ENCODE results near the gene WNT9B. TPM values are rescaled to one million over a fixed set of nuclear protein-coding genes. Genes with fewer than 3 reads are reported as not detected.

WNT9B gene
- total RNA-seq (not detected), total RNA-seq (0 to 0.14 (median 0) reads per million in 172 experiments)
- polyA plus RNA-seq (2013, experiment 1 of 2) = not detected
- not detected for polyA plus RNA-seq (2013, experiment 2 of 2)

- TF ChIP-seq CTCF (IDR thresholded peaks at IDR 0.05) = no peak
- DNase-seq (peak in 4 of 14 experiments; percentile 29 to 59 (median 40)), ATAC-seq (ENCODE audit: poor library complexity) (peak; percentile 46)
- intact Hi-C loops (cut with DNase I, micrococcal nuclease) = no loop called here
- H3K9me3 ChIP-seq (ENCODE audit: control insufficient read depth in 1 of 2, insufficient read depth in 1 of 2, low read length in 2 of 2) = peaks cover 0 to 11% of the 10 kb centered on the region in 2 experiments
- H3K4me3 Mint-ChIP-seq = peak within 1 kb of the TSS; percentile 62
- CTCF ChIA-PET = no interaction called here
- H3K36me3 ChIP-seq (ENCODE audit: insufficient read depth, low read length) = no peaks in the 10 kb centered on the region
- no peaks in the 10 kb centered on the region for H3K36me3 Mint-ChIP-seq (ENCODE audit: low read depth)
- POLR2A ChIA-PET = no interaction called here
- no peaks in the 10 kb centered on the region for H3K9me3 Mint-ChIP-seq
- H3K4me1 Mint-ChIP-seq (ENCODE audit: low read depth) = peaks cover 5% of the 10 kb centered on the region
- H3K27me3 Mint-ChIP-seq = peaks cover 91% of the 10 kb centered on the region
- peaks cover 12% of the 10 kb centered on the region for H3K4me1 ChIP-seq (ENCODE audit: insufficient read depth, low read length)
- peak within 1 kb of the TSS; percentile 22 for H3K4me3 ChIP-seq (ENCODE audit: low read length)
- H3K27me3 ChIP-seq (ENCODE audit: control insufficient read depth in 1 of 2, insufficient read depth in 2 of 2, low read length in 2 of 2) = peaks cover 52 to 57% of the 10 kb centered on the region in 2 experiments
- H3K27ac ChIP-seq (ENCODE audit: low read depth in 1 of 2, low read length in 2 of 2) = no peak within 1 kb of the TSS
- no peak within 1 kb of the TSS for H3K27ac Mint-ChIP-seq
Observed at GRCh38 chr17:46851029-46851741, at the start of gene WNT9B. Gene WNT9B (plus strand): TSS chr17:46851583. CDS start chr17:46851639, 56 bp downstream.

GRCh38 chr17:46802800-46803199 is 48.6 kb upstream of the WNT9B start:
- no peak for DNase-seq
- CTCF ChIA-PET = no interaction called here
- Histone ChIP-seq H3K4me3 (ENCODE audit: low read length) (no peak overlapping the region), H3K27ac (ENCODE audit: low read depth in 1 of 2, low read length in 2 of 2) (no peak overlapping the region), H3K9me3 (ENCODE audit: control insufficient read depth in 1 of 2, insufficient read depth in 1 of 2, low read length in 2 of 2) (peaks cover 0 to 3% of the 10 kb centered on the region in 2 experiments), H3K27me3 (ENCODE audit: control insufficient read depth in 1 of 2, insufficient read depth in 2 of 2, low read length in 2 of 2) (no peaks in the 10 kb centered on the region), H3K36me3 (ENCODE audit: insufficient read depth, low read length) (no peaks in the 10 kb centered on the region), H3K4me1 (ENCODE audit: insufficient read depth, low read length) (no peaks in the 10 kb centered on the region)
- no peak for ATAC-seq (ENCODE audit: poor library complexity)
- intact Hi-C loops (cut with DNase I, micrococcal nuclease) = no loop called here
- Mint-ChIP-seq H3K36me3 (ENCODE audit: low read depth) (no peaks in the 10 kb centered on the region), H3K27ac (no peak overlapping the region), H3K27me3 (peaks cover 5% of the 10 kb centered on the region), H3K4me3 (no peak overlapping the region), H3K9me3 (no peaks in the 10 kb centered on the region), H3K4me1 (ENCODE audit: low read depth) (no peaks in the 10 kb centered on the region)
- POLR2A ChIA-PET = no interaction called here
- TF ChIP-seq CTCF (IDR thresholded peaks at IDR 0.05) = no peak

GRCh38 chr17:46803544-46803943 is 47.8 kb upstream of the WNT9B start:
- TF ChIP-seq CTCF (IDR thresholded peaks at IDR 0.05) = no peak
- no peak for DNase-seq
- intact Hi-C loops (cut with DNase I, micrococcal nuclease) = no loop called here
- no peaks in the 10 kb centered on the region for H3K4me1 Mint-ChIP-seq (ENCODE audit: low read depth)
- H3K27me3 ChIP-seq (ENCODE audit: control insufficient read depth in 1 of 2, insufficient read depth in 2 of 2, low read length in 2 of 2) = no peaks in the 10 kb centered on the region
- CTCF ChIA-PET = no interaction called here
- no peak overlapping the region for H3K4me3 ChIP-seq (ENCODE audit: low read length)
- H3K27ac ChIP-seq (ENCODE audit: low read depth in 1 of 2, low read length in 2 of 2) = no peak overlapping the region
- peaks cover 5% of the 10 kb centered on the region for H3K27me3 Mint-ChIP-seq
- no peak for ATAC-seq (ENCODE audit: poor library complexity)
- H3K27ac Mint-ChIP-seq = no peak overlapping the region
- no peaks in the 10 kb centered on the region for H3K4me1 ChIP-seq (ENCODE audit: insufficient read depth, low read length)
- peaks cover 0 to 3% of the 10 kb centered on the region in 2 experiments for H3K9me3 ChIP-seq (ENCODE audit: control insufficient read depth in 1 of 2, insufficient read depth in 1 of 2, low read length in 2 of 2)
- H3K36me3 ChIP-seq (ENCODE audit: insufficient read depth, low read length) = no peaks in the 10 kb centered on the region
- no peaks in the 10 kb centered on the region for H3K9me3 Mint-ChIP-seq
- no peak overlapping the region for H3K4me3 Mint-ChIP-seq
- POLR2A ChIA-PET = no interaction called here
- H3K36me3 Mint-ChIP-seq (ENCODE audit: low read depth) = no peaks in the 10 kb centered on the region

Measured in CD4-positive, alpha-beta T cell (primary cell).